Fibroblast of gingiva (primary cell): ENCODE measurements around the gene ZNF557.

Experiments
- DNase-seq: peaks from one replicate; pipeline ENCODE4 v3.0.0-alpha.2; 2011; ENCODE audit warnings: low read depth

ZNF557 gene

DNA sequence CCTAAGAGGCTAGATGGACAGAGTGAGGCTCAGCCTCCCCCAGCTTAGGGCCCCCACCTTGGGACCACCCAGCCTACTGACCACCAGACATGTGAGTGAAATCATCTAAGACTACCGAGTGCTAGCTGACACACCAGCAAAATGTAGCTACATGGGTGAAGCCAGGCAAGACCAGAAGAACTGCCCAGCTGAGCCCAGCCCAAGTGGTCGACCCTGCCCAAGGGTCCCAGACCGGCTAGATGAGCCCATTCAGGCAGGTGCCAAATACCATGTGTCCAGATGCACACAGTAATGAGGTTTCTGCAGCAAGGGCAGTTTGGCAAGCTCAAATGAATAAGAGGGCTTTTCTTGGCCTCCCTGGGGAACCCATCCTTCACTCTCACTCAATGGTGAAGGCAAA, 56.6 kb downstream of the ZNF557 start:
- no peak for DNase-seq

DNA sequence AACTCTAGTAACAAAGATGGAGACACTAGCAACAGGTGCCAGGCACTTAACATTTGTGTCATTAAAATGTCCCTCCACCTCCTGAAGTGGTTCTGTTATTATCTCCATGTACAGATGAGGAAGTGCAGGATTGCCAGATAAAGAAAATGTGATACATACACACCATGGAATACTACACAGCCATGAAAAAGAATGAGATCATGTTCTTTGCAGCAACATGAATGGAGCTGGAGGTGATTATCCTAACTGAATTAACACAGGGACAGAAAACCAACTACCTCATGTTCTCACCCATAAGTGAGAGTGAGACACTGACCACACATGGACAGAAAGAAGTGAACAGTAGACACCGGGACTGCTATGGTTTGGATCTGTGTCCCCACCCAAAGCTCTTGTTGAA, 60.5 kb downstream of the ZNF557 start:
- DNase-seq, result no peak

DNA sequence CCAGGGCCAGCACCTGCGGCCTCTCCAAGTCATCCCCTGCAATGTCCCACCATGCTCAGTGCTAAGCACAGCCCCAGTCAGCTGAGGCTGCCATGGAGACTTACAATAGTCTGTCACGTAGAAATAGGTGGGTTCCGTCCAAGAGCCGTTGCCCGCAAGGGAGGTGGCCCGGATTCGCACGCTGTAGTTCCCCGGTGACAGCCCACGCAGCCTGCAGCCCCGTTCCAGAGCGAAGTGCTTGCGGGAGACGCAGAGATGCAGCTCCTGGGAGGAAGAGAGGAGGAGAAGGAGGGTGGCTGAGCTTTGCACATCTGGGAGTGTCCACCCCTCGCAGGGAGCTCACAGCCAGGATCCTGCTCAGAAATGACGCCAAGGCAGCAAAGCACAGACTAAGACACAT, 62.6 kb downstream of the ZNF557 start:
- no peak for DNase-seq

DNA sequence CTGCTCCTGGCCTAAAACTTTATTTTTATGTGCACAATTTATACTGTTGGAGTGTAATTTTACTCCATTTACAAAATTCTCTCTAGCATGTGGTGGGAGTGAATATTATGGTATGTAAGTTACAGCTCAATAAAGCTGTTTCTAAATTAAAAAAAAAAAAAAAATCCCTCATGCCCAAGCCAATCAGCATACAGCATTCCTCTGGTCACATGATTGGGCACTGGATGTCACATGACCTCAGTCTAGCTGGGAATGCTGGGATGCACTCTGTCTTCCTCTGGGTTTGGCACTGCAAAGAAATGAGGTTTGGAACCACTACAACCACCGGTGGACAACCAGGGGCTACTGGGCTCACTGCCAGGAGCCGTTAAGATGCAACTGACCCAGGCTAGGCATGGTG, 67.6 kb downstream of the ZNF557 start:
- no peak for DNase-seq
